ENCODE data around the gene PAX5.

DNA sequence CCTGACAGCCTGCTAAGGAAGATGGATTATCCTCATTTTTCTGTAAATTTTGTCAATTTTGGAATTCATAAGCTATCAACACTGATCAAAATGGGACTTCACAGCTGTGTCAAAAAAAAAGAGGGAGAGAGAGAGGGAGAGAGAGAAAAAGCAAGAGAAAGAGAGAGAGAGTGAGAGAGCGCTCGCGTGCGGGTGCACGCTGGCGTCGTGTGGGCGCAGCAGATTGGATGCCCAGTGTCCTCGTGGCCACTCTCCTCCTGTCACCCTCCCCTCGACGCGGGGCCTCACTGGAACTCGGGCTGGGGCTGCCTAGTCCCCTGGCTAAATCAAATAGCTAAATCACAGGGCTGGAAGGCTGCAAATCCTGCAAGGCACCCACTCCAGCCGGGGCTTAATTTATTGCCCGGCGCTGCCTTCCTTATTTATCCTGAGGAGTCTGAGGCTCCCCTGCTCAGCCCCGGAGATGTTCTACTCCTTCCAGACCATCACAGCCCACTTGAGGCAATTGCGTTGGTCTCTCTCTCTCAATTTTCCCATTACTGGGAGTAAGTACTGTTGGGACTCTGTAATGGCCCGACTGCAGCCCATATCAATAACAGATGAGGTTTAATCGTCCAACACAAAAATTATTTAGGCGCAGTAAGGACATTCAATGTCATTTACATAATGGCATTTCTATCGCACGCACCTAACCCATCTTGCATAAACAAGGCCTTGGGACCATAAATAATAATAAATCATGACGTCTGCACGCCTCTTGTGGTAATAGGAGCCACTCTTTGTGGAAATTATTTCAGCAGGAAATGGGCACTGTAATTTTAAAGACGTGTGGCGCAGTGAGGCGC is 94.2 kb downstream of the PAX5 start:
- TF ChIP-seq, protein P1, sequence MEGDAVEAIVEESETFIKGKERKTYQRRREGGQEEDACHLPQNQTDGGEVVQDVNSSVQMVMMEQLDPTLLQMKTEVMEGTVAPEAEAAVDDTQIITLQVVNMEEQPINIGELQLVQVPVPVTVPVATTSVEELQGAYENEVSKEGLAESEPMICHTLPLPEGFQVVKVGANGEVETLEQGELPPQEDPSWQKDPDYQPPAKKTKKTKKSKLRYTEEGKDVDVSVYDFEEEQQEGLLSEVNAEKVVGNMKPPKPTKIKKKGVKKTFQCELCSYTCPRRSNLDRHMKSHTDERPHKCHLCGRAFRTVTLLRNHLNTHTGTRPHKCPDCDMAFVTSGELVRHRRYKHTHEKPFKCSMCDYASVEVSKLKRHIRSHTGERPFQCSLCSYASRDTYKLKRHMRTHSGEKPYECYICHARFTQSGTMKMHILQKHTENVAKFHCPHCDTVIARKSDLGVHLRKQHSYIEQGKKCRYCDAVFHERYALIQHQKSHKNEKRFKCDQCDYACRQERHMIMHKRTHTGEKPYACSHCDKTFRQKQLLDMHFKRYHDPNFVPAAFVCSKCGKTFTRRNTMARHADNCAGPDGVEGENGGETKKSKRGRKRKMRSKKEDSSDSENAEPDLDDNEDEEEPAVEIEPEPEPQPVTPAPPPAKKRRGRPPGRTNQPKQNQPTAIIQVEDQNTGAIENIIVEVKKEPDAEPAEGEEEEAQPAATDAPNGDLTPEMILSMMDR (IDR thresholded peaks at IDR 0.05): no peak
- TF ChIP-seq POLR2A (IDR thresholded peaks at IDR 0.05) (no peak), POLR2AphosphoS5 (IDR thresholded peaks at IDR 0.05; ENCODE audit: insufficient read depth in 1 of 2, low read depth in 1 of 2) (no peak)
